ENCODE data around the gene NR3C2.

DNA sequence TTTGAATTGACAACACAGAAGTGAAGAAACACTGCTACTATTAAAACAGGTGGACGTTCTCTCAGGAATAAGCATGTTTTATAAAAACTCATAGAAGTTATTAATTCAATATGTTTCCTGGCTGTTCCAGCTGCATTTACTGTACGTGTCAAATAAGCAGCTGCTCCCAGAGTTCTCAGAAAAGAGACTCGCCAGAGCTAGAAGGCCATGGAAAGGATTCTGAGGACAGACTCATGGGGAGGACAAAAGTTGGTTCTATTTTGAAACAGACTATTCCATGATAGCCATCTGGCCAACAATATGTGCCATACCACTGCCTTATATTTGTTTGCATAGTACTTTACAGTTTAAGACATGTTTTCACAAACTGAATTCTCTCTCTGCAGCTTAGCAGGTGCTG lies 136.5 kb downstream of the NR3C2 start:
- TF ChIP-seq, protein P1, sequence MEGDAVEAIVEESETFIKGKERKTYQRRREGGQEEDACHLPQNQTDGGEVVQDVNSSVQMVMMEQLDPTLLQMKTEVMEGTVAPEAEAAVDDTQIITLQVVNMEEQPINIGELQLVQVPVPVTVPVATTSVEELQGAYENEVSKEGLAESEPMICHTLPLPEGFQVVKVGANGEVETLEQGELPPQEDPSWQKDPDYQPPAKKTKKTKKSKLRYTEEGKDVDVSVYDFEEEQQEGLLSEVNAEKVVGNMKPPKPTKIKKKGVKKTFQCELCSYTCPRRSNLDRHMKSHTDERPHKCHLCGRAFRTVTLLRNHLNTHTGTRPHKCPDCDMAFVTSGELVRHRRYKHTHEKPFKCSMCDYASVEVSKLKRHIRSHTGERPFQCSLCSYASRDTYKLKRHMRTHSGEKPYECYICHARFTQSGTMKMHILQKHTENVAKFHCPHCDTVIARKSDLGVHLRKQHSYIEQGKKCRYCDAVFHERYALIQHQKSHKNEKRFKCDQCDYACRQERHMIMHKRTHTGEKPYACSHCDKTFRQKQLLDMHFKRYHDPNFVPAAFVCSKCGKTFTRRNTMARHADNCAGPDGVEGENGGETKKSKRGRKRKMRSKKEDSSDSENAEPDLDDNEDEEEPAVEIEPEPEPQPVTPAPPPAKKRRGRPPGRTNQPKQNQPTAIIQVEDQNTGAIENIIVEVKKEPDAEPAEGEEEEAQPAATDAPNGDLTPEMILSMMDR (IDR thresholded peaks at IDR 0.05), result no peak
- TF ChIP-seq POLR2A (IDR thresholded peaks at IDR 0.05), result no peak

Measured in testis (tissue), 2 donors.